ENCODE measurements around the gene MYOG.
A peak's percentile ranks its signal among the peaks of the same experiment; 100 is the strongest.

DNA sequence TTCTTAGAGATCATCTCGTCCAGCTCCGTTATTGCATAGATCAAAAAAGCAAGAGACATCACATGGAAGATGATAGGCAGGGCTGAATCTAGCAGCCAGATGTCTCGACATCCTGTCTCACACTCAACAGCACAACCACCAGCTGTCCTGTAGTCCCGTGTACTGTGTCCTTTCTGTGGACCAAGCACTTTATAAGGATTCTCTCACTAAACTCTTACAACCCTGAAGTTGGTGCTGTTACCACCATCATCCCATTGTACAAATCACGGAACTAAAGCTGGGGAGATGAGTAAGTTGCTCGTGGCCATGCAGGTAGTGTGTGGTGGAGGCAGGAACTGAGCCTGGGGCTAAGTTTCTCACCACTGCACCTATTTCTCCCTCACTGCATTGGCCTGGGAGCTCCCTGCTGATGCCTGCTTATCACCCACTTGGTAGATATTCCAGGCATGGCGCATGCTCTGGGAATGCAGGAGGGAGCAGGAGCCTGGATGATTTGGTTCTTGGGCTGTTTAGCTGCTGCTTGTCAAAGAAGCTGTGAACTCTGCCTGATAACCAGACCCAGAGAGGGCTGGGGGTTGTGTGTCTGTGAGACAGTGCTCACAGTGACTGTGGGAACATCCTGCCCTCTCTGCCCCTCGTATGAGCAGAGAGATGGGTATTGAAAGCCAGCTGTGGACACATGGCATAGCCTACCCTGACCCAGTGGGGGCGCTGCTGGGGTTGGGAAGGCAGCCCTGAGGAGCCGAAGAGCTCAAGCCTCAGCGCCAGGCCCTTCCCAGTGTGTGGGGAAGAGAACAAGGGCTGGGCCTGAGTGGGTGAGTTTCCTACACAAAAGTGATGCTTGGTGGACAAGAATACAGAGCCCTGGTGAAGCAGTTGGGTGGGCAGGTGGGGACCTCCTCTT lies 46.0 kb downstream of the MYOG start:
- TF ChIP-seq, protein P1, sequence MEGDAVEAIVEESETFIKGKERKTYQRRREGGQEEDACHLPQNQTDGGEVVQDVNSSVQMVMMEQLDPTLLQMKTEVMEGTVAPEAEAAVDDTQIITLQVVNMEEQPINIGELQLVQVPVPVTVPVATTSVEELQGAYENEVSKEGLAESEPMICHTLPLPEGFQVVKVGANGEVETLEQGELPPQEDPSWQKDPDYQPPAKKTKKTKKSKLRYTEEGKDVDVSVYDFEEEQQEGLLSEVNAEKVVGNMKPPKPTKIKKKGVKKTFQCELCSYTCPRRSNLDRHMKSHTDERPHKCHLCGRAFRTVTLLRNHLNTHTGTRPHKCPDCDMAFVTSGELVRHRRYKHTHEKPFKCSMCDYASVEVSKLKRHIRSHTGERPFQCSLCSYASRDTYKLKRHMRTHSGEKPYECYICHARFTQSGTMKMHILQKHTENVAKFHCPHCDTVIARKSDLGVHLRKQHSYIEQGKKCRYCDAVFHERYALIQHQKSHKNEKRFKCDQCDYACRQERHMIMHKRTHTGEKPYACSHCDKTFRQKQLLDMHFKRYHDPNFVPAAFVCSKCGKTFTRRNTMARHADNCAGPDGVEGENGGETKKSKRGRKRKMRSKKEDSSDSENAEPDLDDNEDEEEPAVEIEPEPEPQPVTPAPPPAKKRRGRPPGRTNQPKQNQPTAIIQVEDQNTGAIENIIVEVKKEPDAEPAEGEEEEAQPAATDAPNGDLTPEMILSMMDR (conservative IDR thresholded peaks at IDR 0.05; ENCODE audit: low read depth in 2 of 2), result peak; percentile 73 to 94
- TF ChIP-seq POLR2AphosphoS5 (IDR thresholded peaks at IDR 0.05; ENCODE audit: low read depth) (no peak), EZH2 (IDR thresholded peaks at IDR 0.05; ENCODE audit: low read depth, unreplicated experiment) (no peak), EZH2phosphoT487 (IDR thresholded peaks at IDR 0.05; ENCODE audit: unreplicated experiment) (no peak), STAT1 (IDR thresholded peaks at IDR 0.05; ENCODE audit: unreplicated experiment) (no peak), JUNB (IDR thresholded peaks at IDR 0.05; ENCODE audit: unreplicated experiment) (no peak), CREB1 (CRISPR knock-in tag; IDR thresholded peaks at IDR 0.05; ENCODE audit: low read depth) (no peak), NANOG (IDR thresholded peaks at IDR 0.05; ENCODE audit: borderline replicate concordance) (no peak)
- TF ChIP-seq, protein P2, sequence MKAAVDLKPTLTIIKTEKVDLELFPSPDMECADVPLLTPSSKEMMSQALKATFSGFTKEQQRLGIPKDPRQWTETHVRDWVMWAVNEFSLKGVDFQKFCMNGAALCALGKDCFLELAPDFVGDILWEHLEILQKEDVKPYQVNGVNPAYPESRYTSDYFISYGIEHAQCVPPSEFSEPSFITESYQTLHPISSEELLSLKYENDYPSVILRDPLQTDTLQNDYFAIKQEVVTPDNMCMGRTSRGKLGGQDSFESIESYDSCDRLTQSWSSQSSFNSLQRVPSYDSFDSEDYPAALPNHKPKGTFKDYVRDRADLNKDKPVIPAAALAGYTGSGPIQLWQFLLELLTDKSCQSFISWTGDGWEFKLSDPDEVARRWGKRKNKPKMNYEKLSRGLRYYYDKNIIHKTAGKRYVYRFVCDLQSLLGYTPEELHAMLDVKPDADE (IDR thresholded peaks at IDR 0.05), result no peak
- TF ChIP-seq, protein P3, sequence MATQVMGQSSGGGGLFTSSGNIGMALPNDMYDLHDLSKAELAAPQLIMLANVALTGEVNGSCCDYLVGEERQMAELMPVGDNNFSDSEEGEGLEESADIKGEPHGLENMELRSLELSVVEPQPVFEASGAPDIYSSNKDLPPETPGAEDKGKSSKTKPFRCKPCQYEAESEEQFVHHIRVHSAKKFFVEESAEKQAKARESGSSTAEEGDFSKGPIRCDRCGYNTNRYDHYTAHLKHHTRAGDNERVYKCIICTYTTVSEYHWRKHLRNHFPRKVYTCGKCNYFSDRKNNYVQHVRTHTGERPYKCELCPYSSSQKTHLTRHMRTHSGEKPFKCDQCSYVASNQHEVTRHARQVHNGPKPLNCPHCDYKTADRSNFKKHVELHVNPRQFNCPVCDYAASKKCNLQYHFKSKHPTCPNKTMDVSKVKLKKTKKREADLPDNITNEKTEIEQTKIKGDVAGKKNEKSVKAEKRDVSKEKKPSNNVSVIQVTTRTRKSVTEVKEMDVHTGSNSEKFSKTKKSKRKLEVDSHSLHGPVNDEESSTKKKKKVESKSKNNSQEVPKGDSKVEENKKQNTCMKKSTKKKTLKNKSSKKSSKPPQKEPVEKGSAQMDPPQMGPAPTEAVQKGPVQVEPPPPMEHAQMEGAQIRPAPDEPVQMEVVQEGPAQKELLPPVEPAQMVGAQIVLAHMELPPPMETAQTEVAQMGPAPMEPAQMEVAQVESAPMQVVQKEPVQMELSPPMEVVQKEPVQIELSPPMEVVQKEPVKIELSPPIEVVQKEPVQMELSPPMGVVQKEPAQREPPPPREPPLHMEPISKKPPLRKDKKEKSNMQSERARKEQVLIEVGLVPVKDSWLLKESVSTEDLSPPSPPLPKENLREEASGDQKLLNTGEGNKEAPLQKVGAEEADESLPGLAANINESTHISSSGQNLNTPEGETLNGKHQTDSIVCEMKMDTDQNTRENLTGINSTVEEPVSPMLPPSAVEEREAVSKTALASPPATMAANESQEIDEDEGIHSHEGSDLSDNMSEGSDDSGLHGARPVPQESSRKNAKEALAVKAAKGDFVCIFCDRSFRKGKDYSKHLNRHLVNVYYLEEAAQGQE (IDR thresholded peaks at IDR 0.05; ENCODE audit: unreplicated experiment), result no peak
